GM18519 (cell line): ENCODE data around the gene FRMD6.
"Not testable (repeated sequence)": the region's sequence is repeated elsewhere in the genome, so short reads cannot be mapped to it uniquely, and the experiment has no call there.

Experiments
- ATAC-seq: cut with Tn5 transposase; IDR thresholded peaks from one replicate; pipeline ENCODE4 v1.9.1; 2021; ENCODE audit warnings: mild to moderate bottlenecking, moderate library complexity; ENCODE audit not compliant: unreplicated experiment, low FRiP score

Gene FRMD6

DNA sequence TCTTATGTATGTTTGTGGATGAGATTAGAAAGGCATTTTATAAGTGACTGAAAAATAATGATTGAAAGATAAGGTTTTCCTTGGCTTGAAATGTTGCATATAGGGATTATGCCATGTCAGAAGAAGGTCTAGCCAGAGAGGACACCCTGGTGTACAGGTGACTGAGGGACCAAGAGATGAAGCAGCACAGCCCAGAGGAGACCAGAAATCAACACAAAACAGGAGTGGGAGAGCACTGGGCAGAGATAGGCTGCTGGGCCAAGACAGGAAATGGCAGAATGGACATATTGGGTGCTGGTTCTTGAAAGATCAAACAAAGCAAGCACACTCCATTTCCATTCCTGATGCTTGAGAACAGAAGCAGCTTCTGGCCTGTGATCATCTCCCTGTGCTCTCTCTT lies 24.4 kb upstream of the FRMD6 start:
- ATAC-seq: no peak

DNA sequence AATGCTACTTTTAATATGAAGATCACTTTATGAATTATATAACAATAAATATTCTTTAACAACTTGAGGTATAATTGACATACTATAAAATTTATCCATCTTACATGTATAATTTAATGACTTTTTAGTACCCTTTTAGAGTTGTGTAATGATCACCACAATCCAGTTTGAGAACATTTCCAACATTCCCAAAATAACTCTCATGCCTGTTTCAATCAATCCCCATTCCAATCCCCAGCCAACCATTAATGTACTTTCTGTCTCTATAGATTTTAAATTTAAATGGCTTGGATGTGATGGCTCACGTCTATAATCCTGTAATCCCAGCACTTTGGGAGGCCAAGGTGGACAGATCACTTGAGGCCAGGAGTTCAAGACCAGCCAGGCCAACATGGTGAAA lies 23.5 kb upstream of the FRMD6 start:
- ATAC-seq: no peak

DNA sequence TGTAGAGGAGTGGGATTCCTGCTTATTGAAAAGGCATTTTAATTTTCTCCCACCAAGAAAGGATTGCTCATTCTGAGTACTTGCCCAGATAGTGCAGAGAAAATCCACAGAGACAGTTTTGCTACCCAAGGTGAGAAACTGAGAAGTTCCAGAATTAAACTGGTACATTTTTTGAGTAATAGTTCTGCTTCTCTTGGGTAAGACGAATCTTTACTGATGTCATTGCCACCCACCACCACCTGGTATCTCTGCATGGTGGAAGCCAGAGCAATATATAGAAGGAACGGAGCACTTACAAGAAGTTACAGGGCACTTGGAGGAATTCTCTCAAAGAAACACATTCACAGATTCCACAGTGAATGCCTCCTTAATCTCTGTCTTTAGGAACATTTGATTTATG lies 20.7 kb upstream of the FRMD6 start:
- no peak for ATAC-seq

DNA sequence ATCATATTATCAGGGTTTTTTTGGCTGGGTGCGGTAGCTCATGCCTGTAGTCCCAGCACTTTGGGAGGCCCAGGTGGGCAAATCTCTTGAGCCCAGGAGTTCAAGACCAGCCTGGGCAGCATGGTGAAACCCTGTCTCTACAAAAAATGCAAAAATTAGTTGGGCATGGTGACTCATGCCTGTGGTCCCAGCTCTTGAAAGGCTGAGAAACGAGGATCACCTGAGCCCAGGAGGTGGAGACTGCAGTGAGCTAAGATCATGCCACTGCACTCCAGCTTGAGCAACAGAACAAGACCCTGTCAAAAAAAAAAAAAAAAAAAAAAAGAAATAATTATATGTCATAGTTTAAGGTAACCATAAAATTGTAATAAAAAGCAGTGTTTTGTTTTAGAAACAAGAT lies 18.4 kb upstream of the FRMD6 start:
- not testable (repeated sequence) for ATAC-seq

DNA sequence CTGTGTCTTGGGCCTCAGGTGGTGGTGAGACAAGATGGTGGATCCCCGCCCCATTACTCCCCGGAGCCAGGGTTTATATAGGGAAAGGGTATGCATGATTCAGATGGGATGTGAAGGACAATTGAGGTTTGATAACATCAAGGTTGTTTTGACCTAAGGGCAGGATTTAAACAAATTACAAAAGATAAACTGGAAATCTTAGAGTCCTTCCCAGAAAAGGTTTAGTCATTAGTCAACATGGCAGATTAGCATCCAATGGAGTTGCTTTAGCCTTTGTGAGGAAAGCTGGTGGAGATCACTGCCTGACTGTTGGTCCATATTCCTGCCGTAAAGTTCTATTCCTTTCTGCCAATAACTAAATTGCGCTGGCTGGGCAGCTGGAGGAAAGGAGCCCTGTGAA lies 15.6 kb upstream of the FRMD6 start:
- no peak for ATAC-seq

DNA sequence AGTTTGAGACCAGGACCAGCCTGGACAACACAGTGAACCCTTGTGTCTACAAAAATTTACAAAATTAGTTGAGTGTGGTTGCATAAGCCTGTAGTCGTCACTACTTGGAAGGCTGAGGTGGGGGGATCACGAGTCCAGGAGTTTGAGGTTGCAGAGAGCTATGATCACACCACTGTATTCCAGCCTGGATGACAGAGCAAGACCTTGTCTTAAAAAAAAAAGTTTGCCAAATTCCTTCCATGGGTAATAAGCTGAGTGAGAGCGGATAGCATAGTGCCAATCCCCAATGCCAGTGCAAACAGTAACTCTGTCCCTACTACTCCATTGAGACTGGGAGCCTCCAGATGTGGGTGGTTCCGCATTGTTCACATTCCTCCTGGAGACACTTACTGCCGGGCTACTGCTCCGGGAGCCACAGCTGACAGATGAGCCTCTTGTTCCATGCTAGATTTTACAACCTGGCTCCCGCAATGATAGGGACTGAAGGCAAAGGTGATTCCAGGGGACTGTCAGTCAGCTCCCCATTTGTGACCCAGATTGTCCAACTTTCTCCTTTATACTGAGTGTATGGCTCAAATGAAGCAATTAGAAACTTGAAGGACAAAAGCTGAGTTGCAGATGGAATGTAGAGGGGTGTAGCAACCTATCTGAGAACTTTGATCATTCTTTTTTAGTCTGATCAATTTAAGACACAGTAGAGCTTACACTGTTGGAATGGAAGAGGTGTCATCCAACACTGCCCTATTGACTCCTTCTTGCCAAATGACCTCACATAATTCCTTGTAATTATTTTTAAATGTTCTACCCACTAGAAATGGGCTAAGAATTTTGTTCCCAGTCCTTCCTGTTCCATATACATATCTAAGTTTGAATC lies 13.4 kb upstream of the FRMD6 start:
- ATAC-seq: no peak

DNA sequence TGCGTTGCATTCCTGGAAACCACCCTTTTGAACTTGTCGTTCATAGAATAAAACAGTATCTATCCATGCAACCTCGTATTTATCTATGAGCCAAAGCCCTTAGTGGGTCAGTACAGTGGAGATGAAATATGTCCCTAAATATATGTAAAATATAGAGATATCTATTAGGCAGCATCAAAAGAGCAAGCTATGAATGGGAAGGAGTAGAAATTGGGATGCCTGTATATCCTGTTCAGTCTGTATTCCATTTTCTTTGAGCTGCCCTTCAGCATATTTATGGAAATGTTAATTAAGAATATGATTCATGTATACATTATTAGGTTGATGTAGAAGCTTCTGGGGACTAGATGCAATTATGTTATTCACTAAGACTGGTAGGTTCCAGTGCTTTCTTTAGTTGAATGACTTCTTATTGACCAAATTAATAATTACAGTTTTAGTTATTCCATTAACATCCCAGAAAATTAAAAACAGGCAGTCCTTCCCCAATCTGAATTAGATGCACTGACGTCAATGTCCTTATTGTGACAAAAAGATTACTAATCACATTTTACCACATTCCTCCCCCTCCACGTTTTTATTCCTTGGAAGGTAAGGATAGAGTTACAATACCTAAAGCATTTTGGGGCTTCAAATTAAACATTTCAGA lies 11.9 kb upstream of the FRMD6 start:
- no peak for ATAC-seq

DNA sequence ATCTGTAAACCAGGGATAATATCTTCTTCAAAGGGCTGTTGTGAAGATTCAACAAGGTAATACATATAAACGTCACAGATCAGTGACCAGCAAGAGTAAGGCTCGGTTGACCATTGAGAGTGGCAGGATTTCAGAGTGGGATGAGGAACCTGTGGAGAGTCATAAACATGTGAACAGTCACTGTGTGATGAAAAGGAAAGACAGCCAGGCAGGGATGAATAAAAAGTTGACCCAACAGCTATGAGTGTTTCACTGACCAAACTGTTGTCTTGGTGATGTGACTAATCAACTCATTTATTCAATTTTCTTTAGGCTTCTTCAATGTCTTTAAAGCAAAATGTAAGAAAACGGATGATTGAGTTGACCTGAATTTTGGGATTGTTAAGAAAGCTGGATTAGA lies 8.6 kb upstream of the FRMD6 start:
- no peak for ATAC-seq

DNA sequence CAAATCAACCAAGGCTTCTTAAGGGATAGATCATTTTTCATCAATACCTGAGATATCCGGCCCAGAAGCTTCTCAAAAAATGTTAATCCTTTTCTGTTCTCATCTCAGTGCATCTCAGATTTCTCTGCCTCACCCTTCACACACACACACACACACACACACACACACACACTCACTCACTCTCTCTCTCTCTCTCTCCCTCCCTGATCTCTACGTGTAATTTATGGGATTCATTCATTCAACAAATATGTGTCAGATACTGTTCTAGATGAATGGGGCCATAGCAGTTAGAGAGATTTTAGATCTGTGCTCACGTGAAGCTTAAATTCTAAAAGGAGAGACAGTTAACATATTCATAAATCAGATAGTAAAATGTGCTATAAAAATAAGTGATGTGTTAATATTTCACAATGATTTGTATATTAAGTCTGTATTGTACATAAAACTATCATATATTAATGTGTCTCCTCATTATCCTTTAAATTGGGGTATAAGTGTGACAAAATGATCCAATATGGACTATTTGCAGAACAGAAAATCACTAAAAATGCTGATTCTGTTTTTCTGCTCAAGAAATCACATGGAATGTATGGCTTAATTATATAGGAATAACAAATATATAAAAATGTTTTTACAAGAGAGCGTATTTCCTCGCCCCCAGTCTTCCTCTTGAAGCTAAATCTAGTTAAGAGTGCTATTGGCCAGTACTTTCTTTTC lies 7.3 kb upstream of the FRMD6 start:
- no peak for ATAC-seq

DNA sequence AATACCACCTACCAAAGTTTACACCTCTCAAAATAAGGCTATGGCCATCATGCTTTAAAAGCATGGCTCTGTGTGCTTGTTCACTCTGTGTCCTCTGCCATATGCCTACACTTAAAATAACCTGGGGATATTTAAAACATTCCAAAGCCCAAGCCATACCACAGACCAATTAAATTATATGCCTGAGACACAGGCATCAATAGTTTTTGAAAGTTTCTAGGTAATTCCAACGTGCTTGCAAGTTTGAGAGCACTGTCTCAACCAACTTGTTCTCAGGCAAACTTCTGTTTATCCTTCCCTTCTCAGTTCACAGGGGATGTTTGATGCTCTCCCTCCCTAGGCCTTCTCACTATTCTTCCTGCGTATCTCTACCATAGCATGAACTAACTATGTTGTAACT lies 3.4 kb upstream of the FRMD6 start:
- no peak for ATAC-seq

DNA sequence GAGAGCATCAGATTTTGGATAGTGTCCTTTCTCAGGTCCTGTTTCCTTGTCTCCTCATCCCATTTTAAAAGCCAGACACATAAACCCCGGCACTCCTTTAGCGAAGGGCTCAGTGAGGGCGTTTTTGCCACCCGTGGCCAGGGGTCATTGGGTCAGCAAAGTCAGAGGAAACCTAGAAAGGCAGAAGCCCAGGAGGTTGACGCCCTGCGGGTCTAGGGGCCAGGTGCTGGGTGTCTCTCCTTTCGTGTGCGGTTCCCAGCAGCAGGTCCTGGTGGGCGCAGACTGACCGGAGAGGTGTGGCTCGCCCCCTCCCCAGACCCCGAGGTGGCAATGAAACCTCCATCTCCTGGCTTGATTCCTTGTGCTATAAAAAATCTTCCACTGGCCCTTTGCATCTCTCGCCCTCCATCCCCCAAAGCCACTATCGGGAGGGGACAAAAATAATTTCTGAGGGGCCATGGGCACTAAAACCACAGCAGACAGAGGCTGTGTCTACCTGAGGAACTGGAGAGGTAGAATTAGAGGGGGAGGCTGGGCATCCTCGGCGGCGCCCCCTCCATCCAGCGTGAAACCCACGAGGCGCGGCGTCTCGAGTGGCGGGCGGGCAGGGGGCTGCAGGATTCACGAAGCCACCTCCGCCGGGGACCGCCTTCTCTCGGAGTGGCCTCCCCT lies 858 bp upstream of the FRMD6 start:
- no peak for ATAC-seq

DNA sequence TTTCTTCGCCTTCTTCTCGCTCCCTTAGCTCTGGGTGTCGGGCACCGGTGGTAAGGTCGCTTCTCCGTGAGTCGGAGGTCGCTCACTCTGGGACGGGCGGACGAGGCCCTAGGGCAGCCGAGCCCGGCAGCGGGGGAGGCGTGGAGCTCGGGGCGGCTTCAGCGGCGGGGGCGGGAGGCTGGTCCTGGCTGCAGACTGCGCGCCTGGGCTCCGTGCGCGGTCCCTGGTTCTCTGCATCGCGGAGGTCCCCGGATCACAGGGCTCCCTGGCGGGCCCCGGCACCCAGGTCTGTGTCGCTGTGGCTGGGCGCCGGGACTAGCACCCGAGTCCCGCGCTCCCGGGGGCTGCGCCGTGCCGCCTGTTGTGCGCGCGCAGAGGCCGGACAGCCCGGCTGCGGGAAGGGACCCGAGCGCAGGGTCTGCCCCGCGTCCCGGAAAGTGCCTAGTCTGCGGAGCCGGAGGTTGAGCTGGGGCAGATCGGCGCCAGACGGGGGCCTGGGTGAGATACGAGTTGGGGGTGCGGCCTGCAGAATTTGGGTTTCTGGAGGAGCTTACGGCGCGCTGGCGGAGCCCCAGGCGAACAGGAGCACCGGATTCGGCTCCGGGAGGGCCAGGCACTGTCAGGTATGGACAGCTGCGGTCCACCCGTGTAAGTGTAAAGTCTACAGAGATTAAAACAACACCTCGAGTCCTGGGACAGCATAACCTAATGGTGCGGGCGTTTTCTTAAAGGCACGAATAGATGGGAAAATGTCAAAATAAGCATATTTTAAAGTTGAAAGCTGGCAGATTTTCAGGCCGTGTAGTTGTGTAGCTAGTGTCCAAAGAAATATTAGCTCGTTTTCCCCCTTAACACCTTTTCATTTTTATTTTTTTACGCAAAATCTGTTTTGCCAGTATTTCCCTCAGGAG lies 713 bp downstream of the FRMD6 start:
- peak; percentile 28 for ATAC-seq

DNA sequence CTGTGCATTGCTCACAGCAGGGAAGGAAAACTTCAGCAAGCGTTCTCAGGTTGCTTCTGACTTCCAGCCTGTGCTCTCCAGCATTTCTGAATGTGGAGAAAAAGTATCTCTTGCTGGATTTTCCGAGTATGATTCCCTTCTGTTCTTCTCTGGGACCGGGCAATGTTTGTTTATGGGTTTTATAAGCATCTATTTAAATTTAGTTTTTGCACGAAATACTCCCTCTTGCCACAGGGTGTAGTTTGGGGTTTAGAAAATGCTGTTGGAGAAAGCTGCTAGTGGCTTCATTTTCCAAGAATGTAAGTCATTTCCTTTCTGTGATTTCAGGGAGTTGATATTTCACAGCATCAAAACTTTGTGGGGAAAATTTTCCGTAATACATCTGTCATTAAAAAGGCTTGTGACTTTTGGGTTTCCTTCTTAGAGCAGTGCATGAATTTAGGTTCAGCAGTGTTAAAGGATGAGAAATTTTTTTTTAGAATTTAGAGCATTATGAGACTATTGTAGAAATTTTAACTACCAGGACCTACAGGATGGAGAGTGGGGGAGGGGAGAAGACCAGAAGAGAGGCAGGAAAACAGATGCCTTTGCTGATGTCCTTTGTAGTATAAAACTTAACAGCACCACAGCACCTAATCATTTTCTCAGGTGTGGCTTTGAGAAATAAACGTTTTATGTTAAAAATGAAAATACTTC lies 1.5 kb downstream of the FRMD6 start:
- no peak for ATAC-seq

DNA sequence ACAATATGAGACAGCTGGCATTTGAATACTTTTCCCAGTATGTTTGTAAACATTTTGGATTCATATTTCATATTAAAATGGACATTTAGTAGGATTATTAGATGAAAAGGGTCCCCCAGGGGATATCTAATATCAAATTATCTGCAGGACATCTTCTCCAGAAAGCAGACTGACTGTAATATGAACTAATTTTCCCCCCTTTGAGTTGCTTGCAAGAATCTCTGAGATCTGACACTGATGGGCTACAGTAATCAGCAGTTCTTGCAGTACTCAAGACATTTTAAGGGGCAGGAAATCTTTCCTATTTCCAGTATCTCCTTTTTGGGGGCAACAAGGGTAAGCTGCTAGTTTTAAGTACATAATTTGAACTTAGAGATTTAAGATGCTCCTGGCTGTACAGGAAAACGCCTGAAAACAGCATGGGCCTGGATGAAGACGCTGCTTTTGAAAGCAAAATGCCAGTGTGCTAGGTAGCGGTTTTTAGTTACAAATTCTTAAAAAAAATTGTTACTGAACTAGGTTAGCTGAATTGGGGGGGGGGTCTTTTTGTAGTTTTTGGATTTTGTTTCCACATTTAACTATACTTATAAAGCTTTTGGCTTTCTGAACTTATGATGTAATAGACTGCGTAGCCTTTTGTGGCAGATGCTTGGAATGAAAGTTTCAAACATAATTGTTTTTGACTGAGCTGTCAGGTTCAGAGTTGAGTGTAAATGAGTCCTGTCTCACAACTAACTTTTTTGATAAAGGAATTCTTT lies 2.2 kb downstream of the FRMD6 start:
- no peak for ATAC-seq

DNA sequence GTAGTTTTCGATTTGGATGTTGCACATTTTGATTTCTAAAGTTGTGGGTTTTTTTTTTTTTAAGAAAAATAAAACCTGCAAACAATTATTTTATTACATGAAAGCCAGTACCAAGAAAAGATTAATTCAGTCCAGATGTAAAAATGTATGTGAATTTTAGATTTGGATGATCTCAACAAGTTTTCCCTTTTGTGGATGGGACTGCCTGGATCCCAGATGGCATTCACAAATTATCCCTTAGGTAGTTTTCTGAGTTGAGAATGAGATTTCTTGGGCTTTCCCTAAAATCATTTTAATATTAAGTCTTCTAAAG lies 2.8 kb downstream of the FRMD6 start:
- no peak for ATAC-seq

DNA sequence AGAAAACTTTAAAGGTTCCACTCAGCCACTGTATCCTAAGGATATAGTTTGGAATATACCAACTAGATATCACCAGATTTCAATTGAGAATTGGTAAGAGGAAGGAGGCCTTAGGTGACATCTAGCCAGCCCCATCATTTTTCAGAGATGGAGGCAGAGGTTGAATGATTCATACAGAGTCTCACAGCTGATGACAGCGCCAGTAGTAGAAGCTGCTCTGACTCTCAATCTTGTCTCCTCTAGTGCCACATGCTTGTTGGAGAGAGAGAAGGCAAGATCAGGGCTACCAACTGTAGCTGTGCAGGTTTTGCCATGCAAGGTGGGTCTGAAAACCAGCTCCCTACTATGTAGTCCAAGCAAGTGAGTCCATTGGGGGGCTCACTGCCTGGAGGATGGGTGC lies 6.1 kb downstream of the FRMD6 start:
- ATAC-seq: no peak

DNA sequence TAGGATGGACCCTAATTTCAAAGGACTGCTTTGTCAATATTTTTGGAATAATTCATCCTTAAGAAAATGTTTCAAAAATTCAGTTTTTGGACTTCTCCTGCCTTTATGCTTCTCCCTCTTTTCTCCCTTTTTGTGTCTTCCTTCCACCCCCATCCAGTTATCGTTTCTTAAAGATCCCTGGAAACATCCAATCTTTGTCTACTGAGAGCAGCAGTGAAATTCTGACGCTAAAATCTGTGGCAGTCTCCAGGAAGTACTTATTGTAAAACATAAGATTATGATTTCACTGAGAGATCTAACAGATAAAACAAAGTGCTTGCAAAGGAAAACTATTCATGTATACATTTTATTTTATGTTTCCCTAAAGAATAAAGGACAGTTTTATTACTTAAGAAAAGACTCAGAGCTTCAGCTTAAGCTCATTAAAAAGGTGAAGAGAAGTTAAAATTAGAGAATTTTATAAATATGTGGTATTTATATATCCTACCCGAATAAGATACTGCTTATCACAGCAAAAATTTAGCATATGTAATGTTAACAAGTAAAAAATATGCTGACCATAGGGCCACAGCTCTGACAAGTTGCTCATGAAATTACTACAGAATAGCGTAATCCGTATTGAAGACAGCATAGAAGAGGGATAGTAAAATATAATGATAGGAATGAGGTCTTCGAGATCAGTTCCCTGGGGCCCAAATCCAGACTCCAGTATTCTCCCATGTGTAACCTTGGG lies 6.9 kb downstream of the FRMD6 start:
- ATAC-seq: no peak

DNA sequence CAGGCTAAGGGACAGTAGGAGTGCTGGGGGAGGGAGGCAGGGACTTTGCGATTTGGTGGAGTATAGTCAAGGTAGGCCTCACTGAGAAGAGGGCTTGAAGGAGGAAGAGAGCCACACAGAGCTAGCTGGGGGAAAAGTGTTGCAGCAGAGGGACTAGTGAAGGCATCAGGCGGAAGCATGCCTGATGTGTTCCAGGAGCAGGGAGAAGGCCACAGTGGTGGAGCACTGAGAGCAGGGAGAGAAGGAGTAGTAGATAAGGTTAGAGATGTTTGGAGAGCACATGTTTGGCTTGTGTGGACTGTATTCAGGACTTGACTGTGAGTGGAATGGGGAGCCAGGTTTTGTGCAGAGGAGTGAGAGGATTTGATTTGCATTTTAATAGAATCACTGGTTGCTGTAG lies 9.0 kb downstream of the FRMD6 start:
- ATAC-seq: no peak
